Gastrocnemius medialis (tissue), 4 donors: Measurements from ENCODE around the gene FPGT.

Experiments
- POLR2A ChIP-seq, 2 donors: fragments of 450-650 bp; IDR thresholded peaks; one replicate each; pipeline ENCODE4 v1.6.1; 2017; ENCODE audit warnings: antibody characterized with exemption in 2 of 2, mild to moderate bottlenecking in 2 of 2, moderate library complexity in 2 of 2
- TF ChIP-seq, protein P1 (sequence below), 5 experiments: fragments of 450-650 bp in 3 of 5; fragments of 200-600 bp in 2 of 5; sonication (generic) in 2 of 5; IDR thresholded peaks in 4 of 5; conservative IDR thresholded peaks in 1 of 5; 1 replicate in 4 of 5; 2 replicates in 1 of 5; pipeline ENCODE4 v1.5.1; 2016 to 2019; ENCODE audit warnings: antibody characterized with exemption in 5 of 5, mild to moderate bottlenecking in 3 of 5, moderate library complexity in 3 of 5

DNA sequence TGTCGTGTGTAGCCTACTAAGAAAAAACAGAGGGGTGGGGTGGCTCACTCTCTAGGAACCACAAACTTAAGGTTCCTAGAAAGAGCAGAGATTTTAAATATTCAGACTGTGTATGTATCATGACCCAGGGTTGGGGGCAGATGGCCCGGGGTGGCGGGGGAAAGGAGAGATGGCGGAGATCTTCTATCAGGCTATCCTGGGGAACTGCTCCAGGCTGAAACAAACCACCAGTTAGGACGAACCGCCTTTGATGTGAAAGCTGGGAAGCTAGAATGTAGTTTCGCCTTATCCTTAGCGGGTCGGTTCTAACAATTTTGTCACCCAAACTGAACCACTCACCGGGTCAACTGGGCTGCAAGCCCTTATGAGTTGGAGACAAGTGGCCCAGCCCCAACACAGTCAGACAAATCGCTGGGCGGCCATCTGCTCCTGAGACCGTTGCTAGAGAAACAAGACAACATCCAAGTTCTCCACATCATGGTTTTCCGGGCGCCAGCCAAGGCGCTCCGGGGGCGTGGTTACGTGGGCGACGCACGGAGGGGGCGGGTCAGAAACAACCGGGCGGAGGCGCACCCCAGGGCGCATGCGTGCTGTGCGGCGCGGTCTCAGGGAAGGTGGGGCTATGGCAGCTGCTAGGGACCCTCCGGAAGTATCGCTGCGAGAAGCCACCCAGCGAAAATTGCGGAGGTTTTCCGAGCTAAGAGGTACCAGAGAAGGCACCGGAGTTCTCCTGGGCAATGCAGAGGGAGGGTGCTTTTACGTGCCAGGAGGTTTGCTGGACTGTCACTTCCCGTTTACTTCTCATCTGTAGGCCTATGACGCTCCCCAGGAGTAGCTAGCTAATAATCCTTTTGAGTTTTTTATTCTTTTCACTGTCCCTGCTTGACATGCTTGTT lies at the start of gene FPGT, which contains the start of gene LRRIQ3:
- TF ChIP-seq, protein P1, sequence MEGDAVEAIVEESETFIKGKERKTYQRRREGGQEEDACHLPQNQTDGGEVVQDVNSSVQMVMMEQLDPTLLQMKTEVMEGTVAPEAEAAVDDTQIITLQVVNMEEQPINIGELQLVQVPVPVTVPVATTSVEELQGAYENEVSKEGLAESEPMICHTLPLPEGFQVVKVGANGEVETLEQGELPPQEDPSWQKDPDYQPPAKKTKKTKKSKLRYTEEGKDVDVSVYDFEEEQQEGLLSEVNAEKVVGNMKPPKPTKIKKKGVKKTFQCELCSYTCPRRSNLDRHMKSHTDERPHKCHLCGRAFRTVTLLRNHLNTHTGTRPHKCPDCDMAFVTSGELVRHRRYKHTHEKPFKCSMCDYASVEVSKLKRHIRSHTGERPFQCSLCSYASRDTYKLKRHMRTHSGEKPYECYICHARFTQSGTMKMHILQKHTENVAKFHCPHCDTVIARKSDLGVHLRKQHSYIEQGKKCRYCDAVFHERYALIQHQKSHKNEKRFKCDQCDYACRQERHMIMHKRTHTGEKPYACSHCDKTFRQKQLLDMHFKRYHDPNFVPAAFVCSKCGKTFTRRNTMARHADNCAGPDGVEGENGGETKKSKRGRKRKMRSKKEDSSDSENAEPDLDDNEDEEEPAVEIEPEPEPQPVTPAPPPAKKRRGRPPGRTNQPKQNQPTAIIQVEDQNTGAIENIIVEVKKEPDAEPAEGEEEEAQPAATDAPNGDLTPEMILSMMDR (IDR thresholded peaks at IDR 0.05 in 4 of 5, conservative IDR thresholded peaks at IDR 0.05 in 1 of 5) = no peak
- peak; percentile 58 to 66 for TF ChIP-seq POLR2A (IDR thresholded peaks at IDR 0.05)
